Adrenal gland (tissue), 12 donors: ENCODE measurements around the gene TFR2. TPM values are rescaled to one million over a fixed set of nuclear protein-coding genes. Genes with fewer than 3 reads are reported as not detected.

Experiments
- DNase-seq, 7 donors: peaks; one replicate each; pipeline ENCODE4 v3.0.0-alpha.2; 2019 to 2020
- H3K27ac ChIP-seq, 5 donors: fragments of 200-600 bp; sonication (generic) in 4 of 5; 1 replicate in 3 of 5; 2 replicates in 2 of 5; pipeline versions ENCODE4 v1.5.1 to v1.8.0; 2016 to 2020; ENCODE audit warnings: mild to moderate bottlenecking in 1 of 5
- H3K27me3 ChIP-seq: fragments of 200-600 bp; 2 replicates; pipeline ENCODE4 v1.8.0; 2021
- H3K36me3 ChIP-seq, 2 donors: fragments of 200-600 bp; replicated peaks in 1 of 2; 1 replicate in 1 of 2; 2 replicates in 1 of 2; pipeline versions ENCODE4 v1.5.1 to v1.8.0; 2018 to 2022
- H3K4me1 ChIP-seq, 2 donors: fragments of 200-600 bp; replicated peaks in 1 of 2; 1 replicate in 1 of 2; 2 replicates in 1 of 2; pipeline versions ENCODE4 v1.5.1 to v1.8.0; 2018 to 2021
- H3K4me3 ChIP-seq, 4 donors: fragments of 200-600 bp; sonication (generic) in 3 of 4; one replicate each; pipeline ENCODE4 v1.5.1; 2016 to 2018
- H3K9me3 ChIP-seq, 3 donors: fragments of 200-600 bp; sonication (generic) in 1 of 3; replicated peaks in 1 of 3; 1 replicate in 2 of 3; 2 replicates in 1 of 3; pipeline versions ENCODE4 v1.5.1 to v1.8.0; 2016 to 2021
- CTCF ChIP-seq, 6 experiments: fragments of 450-650 bp in 4 of 6; fragments of 200-600 bp in 2 of 6; sonication (generic) in 1 of 6; IDR thresholded peaks; 1 replicate in 5 of 6; 2 replicates in 1 of 6; pipeline versions ENCODE4 v1.5.1 to v1.8.0; 2016 to 2021; ENCODE audit warnings: antibody characterized with exemption in 6 of 6, mild to moderate bottlenecking in 2 of 6, moderate library complexity in 1 of 6
- POLR2A ChIP-seq, 2 donors: fragments of 450-650 bp; IDR thresholded peaks; one replicate each; pipeline ENCODE4 v1.6.1; 2017; ENCODE audit warnings: antibody characterized with exemption in 2 of 2, mild to moderate bottlenecking in 2 of 2, moderate library complexity in 1 of 2
- WGBS, 4 donors: extraction: QIAGEN DNeasy Blood & Tissue Kit in 2 of 4; methylation state at CpG; one replicate each; pipeline versions ENCODE4 v1.1.5 to v1.1.7; 2013 to 2017; 5-methylcytosine and 5-hydroxymethylcytosine counted together
- intact Hi-C, 2 donors: fragments of 100-400 bp; cut with DNase I; formaldehyde crosslinking; loops; one replicate each; pipeline versions ENCODE4 v1.14.1 to v1.15.0; 2022 to 2023
- polyA plus RNA-seq, 3 donors: library from polyadenylated mRNA; stranded (reverse); fragments of 200-250 nt in 2 of 3; fragments of 350-450 nt in 1 of 3; fragmentation: Illumina TruSeq in 1 of 3; extraction: RNeasy Lipid Tissue Mini Kit (QIAGEN cat#74804) in 1 of 3; gene quantifications; one replicate each; pipeline ENCODE4 v1.2.3, GENCODE V29; 2013 to 2014
- total RNA-seq, 9 donors: library from RNA; depleted of rRNA in 4 of 9; stranded (reverse); fragments of >200 nt in 4 of 9; fragments of 120-200 nt in 1 of 9; fragmentation: NEBNext Ultra II Directional in 1 of 9; extraction: Animal tissue kit (Norgen Biotek cat#: 25700) in 1 of 9; gene quantifications; one replicate each; pipeline versions ENCODE4 v1.1.0 to v1.2.4, GENCODE V29; 2013 to 2023
- donor health status: healthy with polysubstance abuse.
- donor health status: Bipolar disorder and iron deficiency.
- donor health status: DM: yes; HTN: yes; CAD: no.
- donor health status: DM: no; HTN: no; CAD: no.
- donor health status: DM: no; HTN: no; CAD: no.
- donor health status: DM: yes; HTN: yes; CAD: no.

Gene TFR2
- total and polyA plus RNA-seq, 12 donors: 0.24 to 6.7 (median 1.3) TPM

GRCh38 chr7:100584683-100585510 is 56.5 kb downstream of the TFR2 start:
- Histone ChIP-seq H3K36me3 (peaks cover 0 to 21% of the 10 kb centered on the region in 2 donors), H3K27me3 (no peaks in the 10 kb centered on the region), H3K9me3 (no peaks in the 10 kb centered on the region), H3K4me1 (peaks cover 21 to 30% of the 10 kb centered on the region in 2 donors), H3K4me3 (peak overlapping the region; percentile 26 to 88 (median 70)), H3K27ac (peak overlapping the region; percentile 68 to 99 (median 93))
- WGBS, 4 donors: 3 to 6% (median 4%) methylated on average over 18 to 20 of the region's 20 CpGs
- intact Hi-C loops: loop anchor here in 1 of 2 donors (5.0 kb wide), 1 partner anchor 92 kb away; no protein-coding TSS in a partner anchor
- no peak for TF ChIP-seq CTCF (IDR thresholded peaks at IDR 0.05)
- TF ChIP-seq POLR2A (IDR thresholded peaks at IDR 0.05): peak in 1 of 2 donors; percentile 56
- peak; percentile 73 to 88 (median 83) for DNase-seq

- Histone ChIP-seq H3K27me3 (no peaks in the 10 kb centered on the region), H3K27ac (peak overlapping the region in 4 of 5 donors; percentile 68 to 99 (median 94)), H3K4me3 (peak overlapping the region in 1 of 4 donors; percentile 88), H3K9me3 (no peaks in the 10 kb centered on the region), H3K36me3 (peaks cover 0 to 28% of the 10 kb centered on the region in 2 donors), H3K4me1 (peaks cover 21 to 30% of the 10 kb centered on the region in 2 donors)
- intact Hi-C loops: loop anchor here in 1 of 2 donors (5.0 kb wide), 1 partner anchor 93 kb away; no protein-coding TSS in a partner anchor
- 35 to 75% (median 50%) methylated on average over 9 to 15 of the region's 15 CpGs for WGBS, 4 donors
- no peak for TF ChIP-seq CTCF (IDR thresholded peaks at IDR 0.05)
- TF ChIP-seq POLR2A (IDR thresholded peaks at IDR 0.05): no peak
- DNase-seq: peak in 1 of 7 donors; percentile 33
Measured at GRCh38 chr7:100584054-100584682, 57.2 kb downstream of the TFR2 start.

- 35 to 66% (median 44%) methylated on average over 16 to 23 of the region's 23 CpGs for WGBS, 4 donors
- Histone ChIP-seq H3K4me3 (peak overlapping the region in 1 of 4 donors; percentile 88), H3K27me3 (no peaks in the 10 kb centered on the region), H3K27ac (peak overlapping the region in 4 of 5 donors; percentile 68 to 99 (median 94)), H3K4me1 (peaks cover 21 to 30% of the 10 kb centered on the region in 2 donors), H3K36me3 (peaks cover 0 to 36% of the 10 kb centered on the region in 2 donors), H3K9me3 (no peaks in the 10 kb centered on the region)
- peak; percentile 48 to 75 (median 63) for DNase-seq
- intact Hi-C loops: loop anchor here in 1 of 2 donors (5.0 kb wide), 1 partner anchor 94 kb away; no protein-coding TSS in a partner anchor
- TF ChIP-seq CTCF (IDR thresholded peaks at IDR 0.05) (no peak), POLR2A (IDR thresholded peaks at IDR 0.05) (peak in 1 of 2 donors; percentile 9)
Measured at GRCh38 chr7:100583132-100584053, 58.0 kb downstream of the TFR2 start.
